GM20000 (cell line): Measurements from ENCODE around the gene HOXC10.

ENCODE experiments used
- DNase-seq: peaks from one replicate; pipeline ENCODE4 v3.0.0; 2012; ENCODE audit warnings: low spot score
- CTCF ChIP-seq: IDR thresholded peaks from 2 replicates; pipeline ENCODE4 v1.5.1; 2012; ENCODE audit warnings: mild to moderate bottlenecking, control low read depth; ENCODE audit errors: extremely low read depth, missing control alignments

Gene HOXC10

GRCh38 chr12:53984901-53985691, at the start of gene HOXC10:
Gene HOXC10, plus strand, starts transcription at chr12:53985146. Its CDS starts 114 bp downstream, at chr12:53985260.
- TF ChIP-seq CTCF, result peak; percentile 80
- DNase-seq, result peak; percentile 92

GRCh38 chr12:53935383-53936341, 49.3 kb upstream of the HOXC10 start:
- TF ChIP-seq CTCF, result no peak
- no peak for DNase-seq

GRCh38 chr12:53937099-53937498, 47.8 kb upstream of the HOXC10 start:
- DNase-seq, result no peak
- TF ChIP-seq CTCF, result no peak

GRCh38 chr12:53937596-53938325, 47.2 kb upstream of the HOXC10 start:
- DNase-seq, result no peak

GRCh38 chr12:53938326-53939140, 46.4 kb upstream of the HOXC10 start, which contains the start of gene HOXC13:
Gene HOXC13, plus strand, starts transcription at chr12:53938831. Its CDS starts 76 bp downstream, at chr12:53938907.
- DNase-seq, result peak; percentile 68
- no peak for TF ChIP-seq CTCF

More at GRCh38 chr12:53937596-53938325, 47.2 kb upstream of the HOXC10 start:
- TF ChIP-seq CTCF, result no peak
